ENCODE data around the gene TPGS1. TPM values are rescaled to one million over a fixed set of nuclear protein-coding genes. Genes with fewer than 3 reads are reported as not detected.

TPGS1 gene
- total RNA-seq, 1 experiment from 2014 or later, result 13.8 TPM

- TF ChIP-seq CTCF (conservative IDR thresholded peaks at IDR 0.05), result no peak
- no peak for TF ChIP-seq EZH2 (IDR thresholded peaks at IDR 0.05; ENCODE audit: low read depth)
- intact Hi-C loops (cut with micrococcal nuclease; ENCODE audit: unreplicated experiment), result no loop called here
- Histone ChIP-seq H2AFZ (no peak overlapping the region), H3K79me2 (ENCODE audit: low read depth) (no peaks in the 10 kb centered on the region; the same call in 1 of the 2 replicates), H3K36me3 (ENCODE audit: low read depth) (no peaks in the 10 kb centered on the region), H3K27ac (no peak overlapping the region), H3K9me3 (ENCODE audit: insufficient read depth, low read depth) (no peaks in the 10 kb centered on the region), H4K20me1 (ENCODE audit: insufficient read depth) (no peaks in the 10 kb centered on the region), H3K9me2 (ENCODE audit: insufficient read depth) (no peaks in the 10 kb centered on the region), H3K4me3 (no peak overlapping the region), H3K27me3 (ENCODE audit: insufficient read depth, low read depth) (no peaks in the 10 kb centered on the region), H3F3A (ENCODE audit: insufficient read depth, low read depth) (peaks cover 25% of the 10 kb centered on the region), H3K4me2 (no peak overlapping the region), H3K4me1 (replicated peaks; ENCODE audit: insufficient read depth) (no peaks in the 10 kb centered on the region)
- CTCF ChIA-PET, result no interaction called here
- DNase-seq, result no peak
- POLR2A ChIA-PET (ENCODE audit: unreplicated experiment), result no interaction called here
- no TSS peak for BruUV-seq (replicated peaks)
These were observed 60.1 kb downstream of the TPGS1 start for GRCh38 chr19:567296-567900.

Other genes with a start within 250 kb of the TPGS1 start
- 143 and 146 TPM in 2 replicates for gene PLPP2, start 216.1 kb upstream of the TPGS1 start, total RNA-seq (2021)
- 23.3 and 25.2 TPM in 2 replicates for gene MIER2, start 162.7 kb upstream of the TPGS1 start, total RNA-seq (2021)
- 1.2 and 2.1 TPM in 2 replicates for gene C2CD4C, start 98.3 kb upstream of the TPGS1 start, total RNA-seq (2021)
- 0.70 and 0.73 TPM in 2 replicates for gene SHC2, start 46.5 kb upstream of the TPGS1 start, total RNA-seq (2021)
- 1.1 and 1.7 TPM in 2 replicates for gene MADCAM1, start 11.0 kb upstream of the TPGS1 start, total RNA-seq (2021)
- 93.3 and 98.2 TPM in 2 replicates for gene CDC34, start 24.3 kb downstream of the TPGS1 start, total RNA-seq (2021)
- gene GZMM, start 36.6 kb downstream of the TPGS1 start, total RNA-seq (2021), result 0.39 and 0.88 TPM in 2 replicates
- 772 and 823 TPM in 2 replicates for gene BSG, start 65.1 kb downstream of the TPGS1 start, total RNA-seq (2021)
- 1.5 and 2.0 TPM in 2 replicates for gene HCN2, start 82.4 kb downstream of the TPGS1 start, total RNA-seq (2021)
- 46.4 and 57.1 TPM in 2 replicates for gene POLRMT, start 126.0 kb downstream of the TPGS1 start, total RNA-seq (2021)
- gene FGF22, start 132.4 kb downstream of the TPGS1 start, total RNA-seq (2021), result 0.35 TPM in 1 of 2 replicates, not detected in the other
- 54.4 and 63.7 TPM in 2 replicates for gene RNF126, start 155.7 kb downstream of the TPGS1 start, total RNA-seq (2021)
- gene FSTL3, start 168.9 kb downstream of the TPGS1 start, total RNA-seq (2021), result 40.9 and 85.1 TPM in 2 replicates
- not detected in 2 replicates for gene PRSS57, start 188.0 kb downstream of the TPGS1 start, total RNA-seq (2021)
- gene PALM, start 201.4 kb downstream of the TPGS1 start, total RNA-seq (2021), result 1.8 and 6.1 TPM in 2 replicates
- gene MISP, start 243.6 kb downstream of the TPGS1 start, total RNA-seq (2021), result 91.6 and 101 TPM in 2 replicates

Data from PC-9 (cell line).